GM19193 (cell line): Measurements from ENCODE around the gene IGFL3.
A peak's percentile ranks its signal among the peaks of the same experiment; 100 is the strongest.

Experiments
- POLR2A ChIP-seq: IDR thresholded peaks from 4 replicates; pipeline ENCODE4 v1.6.1; 2011; ENCODE audit not compliant: insufficient read depth, insufficient read length; ENCODE audit errors: extremely low read depth

IGFL3 gene

GRCh38 chr19:46133101-46133627 lies 8.7 kb upstream of the IGFL3 start:
- peak; percentile 37 for TF ChIP-seq POLR2A

- TF ChIP-seq POLR2A = no peak
Observed at GRCh38 chr19:46132508-46133100, 8.1 kb upstream of the IGFL3 start.

GRCh38 chr19:46131485-46132143 lies 7.1 kb upstream of the IGFL3 start:
- no peak for TF ChIP-seq POLR2A

GRCh38 chr19:46126086-46126580 lies 1.6 kb upstream of the IGFL3 start:
- TF ChIP-seq POLR2A = no peak

GRCh38 chr19:46125447-46125846 lies 959 bp upstream of the IGFL3 start:
- TF ChIP-seq POLR2A = no peak

GRCh38 chr19:46118136-46118535 lies 6.4 kb downstream of the IGFL3 start:
- no peak for TF ChIP-seq POLR2A

GRCh38 chr19:46116121-46116520 lies 8.4 kb downstream of the IGFL3 start:
- no peak for TF ChIP-seq POLR2A

- TF ChIP-seq POLR2A = no peak
Observed at GRCh38 chr19:46115396-46116106, 8.9 kb downstream of the IGFL3 start.

GRCh38 chr19:46113726-46114125 lies 10.8 kb downstream of the IGFL3 start:
- no peak for TF ChIP-seq POLR2A

- no peak for TF ChIP-seq POLR2A
Observed at GRCh38 chr19:46112527-46112926, 12.0 kb downstream of the IGFL3 start.

GRCh38 chr19:46111376-46111775 lies 13.1 kb downstream of the IGFL3 start:
- TF ChIP-seq POLR2A = no peak

GRCh38 chr19:46109876-46110275 lies 14.6 kb downstream of the IGFL3 start:
- no peak for TF ChIP-seq POLR2A

GRCh38 chr19:46107371-46107770 lies 17.1 kb downstream of the IGFL3 start:
- no peak for TF ChIP-seq POLR2A

GRCh38 chr19:46101293-46101692 lies 23.2 kb downstream of the IGFL3 start:
- no peak for TF ChIP-seq POLR2A

GRCh38 chr19:46100344-46100743 lies 24.1 kb downstream of the IGFL3 start:
- TF ChIP-seq POLR2A = no peak

GRCh38 chr19:46090444-46090843 lies 34.0 kb downstream of the IGFL3 start:
- no peak for TF ChIP-seq POLR2A

GRCh38 chr19:46089432-46089831 lies 35.1 kb downstream of the IGFL3 start:
- TF ChIP-seq POLR2A = no peak

GRCh38 chr19:46088101-46088500 lies 36.4 kb downstream of the IGFL3 start:
- no peak for TF ChIP-seq POLR2A
